Measurements from ENCODE around the gene GPR146.

The GPR146 gene

GRCh38 chr7:1103789-1104515, 59.6 kb downstream of the GPR146 start:
- no peak overlapping the region for H3K4me3 ChIP-seq (ENCODE audit: low read depth, low read length)
- DNase-seq (ENCODE audit: low read depth) = no peak
- TF ChIP-seq CTCF (conservative IDR thresholded peaks at IDR 0.05; ENCODE audit: low read depth, low read length) = no peak

- no peak overlapping the region for H3K4me3 ChIP-seq (ENCODE audit: low read depth, low read length)
- no peak for TF ChIP-seq CTCF (conservative IDR thresholded peaks at IDR 0.05; ENCODE audit: low read depth, low read length)
- no peak for DNase-seq (ENCODE audit: low read depth)
Measured at GRCh38 chr7:1104516-1105179, 60.3 kb downstream of the GPR146 start.

- no peak for DNase-seq (ENCODE audit: low read depth)
Measured at GRCh38 chr7:1105189-1105588, 60.8 kb downstream of the GPR146 start.

GRCh38 chr7:1106063-1106792, 61.9 kb downstream of the GPR146 start:
- H3K4me3 ChIP-seq (ENCODE audit: low read depth, low read length) = no peak overlapping the region
- DNase-seq (ENCODE audit: low read depth) = no peak
- TF ChIP-seq CTCF (conservative IDR thresholded peaks at IDR 0.05; ENCODE audit: low read depth, low read length) = no peak

More at GRCh38 chr7:1105189-1105588, 60.8 kb downstream of the GPR146 start:
- no peak overlapping the region for H3K4me3 ChIP-seq (ENCODE audit: low read depth, low read length)
- TF ChIP-seq CTCF (conservative IDR thresholded peaks at IDR 0.05; ENCODE audit: low read depth, low read length) = no peak

- TF ChIP-seq CTCF (conservative IDR thresholded peaks at IDR 0.05; ENCODE audit: low read depth, low read length) = no peak
- H3K4me3 ChIP-seq (ENCODE audit: low read depth, low read length) = no peak overlapping the region
- no peak for DNase-seq (ENCODE audit: low read depth)
Measured at GRCh38 chr7:1106793-1107421, 62.6 kb downstream of the GPR146 start.

- H3K4me3 ChIP-seq (ENCODE audit: low read depth, low read length) = no peak overlapping the region
- TF ChIP-seq CTCF (conservative IDR thresholded peaks at IDR 0.05; ENCODE audit: low read depth, low read length) = no peak
- DNase-seq (ENCODE audit: low read depth) = no peak
Measured at GRCh38 chr7:1108264-1108920, 64.0 kb downstream of the GPR146 start.
